ENCODE data around the gene LYPLAL1.

The LYPLAL1 gene

GRCh38 chr1:219173758-219174459, at the start of gene LYPLAL1:
Gene LYPLAL1 (plus strand): TSS chr1:219173878. CDS start chr1:219173891, 13 bp downstream.
- peak; percentile 74 for DNase-seq

- no peak for DNase-seq
Observed at GRCh38 chr1:219124163-219124562, 49.5 kb upstream of the LYPLAL1 start.

- DNase-seq, result no peak
Observed at GRCh38 chr1:219125342-219125741, 48.3 kb upstream of the LYPLAL1 start.

- no peak for DNase-seq
Observed at GRCh38 chr1:219126377-219126776, 47.3 kb upstream of the LYPLAL1 start.

GRCh38 chr1:219128957-219129356, 44.7 kb upstream of the LYPLAL1 start:
- DNase-seq, result no peak

- DNase-seq, result no peak
Observed at GRCh38 chr1:219130366-219130935, 43.2 kb upstream of the LYPLAL1 start.

- no peak for DNase-seq
Observed at GRCh38 chr1:219132939-219133338, 40.7 kb upstream of the LYPLAL1 start.

GRCh38 chr1:219138747-219139146, 34.9 kb upstream of the LYPLAL1 start:
- DNase-seq, result no peak

- DNase-seq, result no peak
Observed at GRCh38 chr1:219140303-219140877, 33.3 kb upstream of the LYPLAL1 start.

GRCh38 chr1:219143735-219144134, 29.9 kb upstream of the LYPLAL1 start:
- no peak for DNase-seq

- DNase-seq, result no peak
Observed at GRCh38 chr1:219144658-219145315, 28.9 kb upstream of the LYPLAL1 start.

GRCh38 chr1:219147571-219148019, 26.1 kb upstream of the LYPLAL1 start:
- DNase-seq, result no peak

GRCh38 chr1:219149009-219149577, 24.6 kb upstream of the LYPLAL1 start:
- no peak for DNase-seq

GRCh38 chr1:219149953-219150352, 23.7 kb upstream of the LYPLAL1 start:
- no peak for DNase-seq

GRCh38 chr1:219150913-219151312, 22.8 kb upstream of the LYPLAL1 start:
- DNase-seq, result no peak

- DNase-seq, result no peak
Observed at GRCh38 chr1:219151467-219151866, 22.2 kb upstream of the LYPLAL1 start.

GRCh38 chr1:219152751-219153150, 20.9 kb upstream of the LYPLAL1 start:
- DNase-seq, result no peak

GRCh38 chr1:219153723-219154122, 20.0 kb upstream of the LYPLAL1 start:
- DNase-seq, result no peak

- DNase-seq, result no peak
Observed at GRCh38 chr1:219155135-219155534, 18.5 kb upstream of the LYPLAL1 start.

GRCh38 chr1:219159946-219160645, 13.6 kb upstream of the LYPLAL1 start:
- DNase-seq, result no peak

GRCh38 chr1:219160967-219161366, 12.7 kb upstream of the LYPLAL1 start:
- DNase-seq, result no peak

GRCh38 chr1:219161371-219161770, 12.3 kb upstream of the LYPLAL1 start:
- no peak for DNase-seq
